ENCODE measurements around the gene PYGL. TPM values are rescaled to one million over a fixed set of nuclear protein-coding genes. Genes with fewer than 3 reads are reported as not detected.

PYGL gene
- total and polyA plus RNA-seq, 2 donors from 2014 or later: 12.3 to 40.3 TPM

DNA sequence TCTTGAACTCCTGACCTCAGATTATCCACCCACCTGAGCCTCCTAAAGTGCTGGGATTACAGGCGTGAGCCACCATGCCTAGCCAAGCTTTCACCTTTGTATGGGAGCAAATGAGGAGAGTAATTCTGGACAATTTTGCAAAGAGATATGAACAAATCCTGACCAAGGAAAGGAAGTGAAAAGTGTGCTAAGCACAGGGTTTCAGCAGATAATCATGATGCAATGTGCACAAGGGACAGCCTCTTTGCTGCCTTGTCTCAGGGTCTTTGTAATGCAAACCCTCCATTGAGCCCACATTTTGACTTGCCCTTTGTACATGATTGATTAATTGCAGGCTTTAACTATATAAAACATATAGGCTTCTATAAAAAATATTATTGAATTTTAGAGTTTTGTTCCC, 9.2 kb upstream of the PYGL start:
- intact Hi-C loops (cut with DNase I): no loop called here
- Histone ChIP-seq H3K4me3 (ENCODE audit: low read length in 3 of 3) (no peak overlapping the region), H3K27me3 (ENCODE audit: control insufficient read depth, insufficient read depth, low read length) (no peaks in the 10 kb centered on the region), H3K4me1 (ENCODE audit: control insufficient read depth in 2 of 3, insufficient read depth in 2 of 3, low read depth in 1 of 3, low read length in 3 of 3) (no peaks in the 10 kb centered on the region), H3K9ac (ENCODE audit: low read length in 3 of 3) (no peak overlapping the region), H3K27ac (ENCODE audit: low read depth in 2 of 2, low read length in 2 of 2) (no peak overlapping the region), H3K36me3 (ENCODE audit: control insufficient read depth in 2 of 3, insufficient read depth in 3 of 3, low read length in 3 of 3) (no peaks in the 10 kb centered on the region), H3K9me3 (ENCODE audit: control insufficient read depth in 2 of 3, insufficient read depth in 1 of 3, low read length in 3 of 3) (no peaks in the 10 kb centered on the region)
- TF ChIP-seq, protein P1, sequence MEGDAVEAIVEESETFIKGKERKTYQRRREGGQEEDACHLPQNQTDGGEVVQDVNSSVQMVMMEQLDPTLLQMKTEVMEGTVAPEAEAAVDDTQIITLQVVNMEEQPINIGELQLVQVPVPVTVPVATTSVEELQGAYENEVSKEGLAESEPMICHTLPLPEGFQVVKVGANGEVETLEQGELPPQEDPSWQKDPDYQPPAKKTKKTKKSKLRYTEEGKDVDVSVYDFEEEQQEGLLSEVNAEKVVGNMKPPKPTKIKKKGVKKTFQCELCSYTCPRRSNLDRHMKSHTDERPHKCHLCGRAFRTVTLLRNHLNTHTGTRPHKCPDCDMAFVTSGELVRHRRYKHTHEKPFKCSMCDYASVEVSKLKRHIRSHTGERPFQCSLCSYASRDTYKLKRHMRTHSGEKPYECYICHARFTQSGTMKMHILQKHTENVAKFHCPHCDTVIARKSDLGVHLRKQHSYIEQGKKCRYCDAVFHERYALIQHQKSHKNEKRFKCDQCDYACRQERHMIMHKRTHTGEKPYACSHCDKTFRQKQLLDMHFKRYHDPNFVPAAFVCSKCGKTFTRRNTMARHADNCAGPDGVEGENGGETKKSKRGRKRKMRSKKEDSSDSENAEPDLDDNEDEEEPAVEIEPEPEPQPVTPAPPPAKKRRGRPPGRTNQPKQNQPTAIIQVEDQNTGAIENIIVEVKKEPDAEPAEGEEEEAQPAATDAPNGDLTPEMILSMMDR (IDR thresholded peaks at IDR 0.05; ENCODE audit: borderline replicate concordance, extremely low read depth, insufficient read depth): no peak
- no peak for DNase-seq
- no peak for FAIRE-seq

GRCh38 chr14:50951032-50951431, 6.7 kb upstream of the PYGL start:
- H3K27ac ChIP-seq (ENCODE audit: low read depth in 2 of 2, low read length in 2 of 2): no peak overlapping the region
- no peaks in the 10 kb centered on the region for H3K4me1 ChIP-seq (ENCODE audit: control insufficient read depth in 2 of 3, insufficient read depth in 2 of 3, low read depth in 1 of 3, low read length in 3 of 3)
- no peak overlapping the region for H3K9ac ChIP-seq (ENCODE audit: low read length in 3 of 3)
- H3K27me3 ChIP-seq (ENCODE audit: control insufficient read depth, insufficient read depth, low read length): no peaks in the 10 kb centered on the region
- no peak overlapping the region for H3K4me3 ChIP-seq (ENCODE audit: low read length in 3 of 3)
- no peaks in the 10 kb centered on the region for H3K36me3 ChIP-seq (ENCODE audit: control insufficient read depth in 2 of 3, insufficient read depth in 3 of 3, low read length in 3 of 3)
- intact Hi-C loops (cut with DNase I): no loop called here
- TF ChIP-seq, protein P1 (IDR thresholded peaks at IDR 0.05; ENCODE audit: borderline replicate concordance, extremely low read depth, insufficient read depth): no peak
- no peak for DNase-seq
- no peaks in the 10 kb centered on the region for H3K9me3 ChIP-seq (ENCODE audit: control insufficient read depth in 2 of 3, insufficient read depth in 1 of 3, low read length in 3 of 3)
- no peak for FAIRE-seq

DNA sequence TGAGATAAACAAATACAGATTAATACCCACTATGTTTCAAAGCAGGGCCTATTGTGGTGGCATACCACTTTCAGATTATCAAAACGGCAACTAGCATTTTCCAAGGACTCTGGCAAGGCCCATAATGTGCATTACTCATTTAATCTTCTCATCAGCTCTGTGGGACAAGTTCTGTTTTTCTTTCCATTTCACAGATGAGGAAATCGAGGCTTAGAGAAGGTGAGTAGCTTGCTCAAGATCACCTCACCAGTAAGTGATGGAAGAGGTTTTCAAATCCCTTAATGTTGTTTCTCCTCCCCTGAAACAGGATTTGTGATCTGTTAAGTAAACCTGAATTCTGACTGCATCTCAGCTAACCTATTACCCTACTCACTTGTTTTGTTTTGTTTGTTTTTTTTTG, 3.9 kb upstream of the PYGL start:
- Histone ChIP-seq H3K27me3 (ENCODE audit: control insufficient read depth, insufficient read depth, low read length) (no peaks in the 10 kb centered on the region), H3K9ac (ENCODE audit: low read length in 3 of 3) (no peak overlapping the region), H3K4me1 (ENCODE audit: control insufficient read depth in 2 of 3, insufficient read depth in 2 of 3, low read depth in 1 of 3, low read length in 3 of 3) (peaks cover 0 to 3% (median 1%) of the 10 kb centered on the region in 3 donors), H3K36me3 (ENCODE audit: control insufficient read depth in 2 of 3, insufficient read depth in 3 of 3, low read length in 3 of 3) (no peaks in the 10 kb centered on the region), H3K9me3 (ENCODE audit: control insufficient read depth in 2 of 3, insufficient read depth in 1 of 3, low read length in 3 of 3) (no peaks in the 10 kb centered on the region), H3K27ac (ENCODE audit: low read depth in 2 of 2, low read length in 2 of 2) (no peak overlapping the region), H3K4me3 (ENCODE audit: low read length in 3 of 3) (no peak overlapping the region)
- intact Hi-C loops (cut with DNase I): no loop called here
- TF ChIP-seq, protein P1 (IDR thresholded peaks at IDR 0.05; ENCODE audit: borderline replicate concordance, extremely low read depth, insufficient read depth): no peak
- no peak for DNase-seq
- no peak for FAIRE-seq

- intact Hi-C loops (cut with DNase I): no loop called here
- Histone ChIP-seq H3K4me3 (ENCODE audit: low read length in 3 of 3) (no peak overlapping the region), H3K9me3 (ENCODE audit: control insufficient read depth in 2 of 3, insufficient read depth in 1 of 3, low read length in 3 of 3) (no peaks in the 10 kb centered on the region), H3K4me1 (ENCODE audit: control insufficient read depth in 2 of 3, insufficient read depth in 2 of 3, low read depth in 1 of 3, low read length in 3 of 3) (peaks cover 0 to 3% (median 3%) of the 10 kb centered on the region in 3 donors), H3K27me3 (ENCODE audit: control insufficient read depth, insufficient read depth, low read length) (no peaks in the 10 kb centered on the region), H3K9ac (ENCODE audit: low read length in 3 of 3) (no peak overlapping the region), H3K36me3 (ENCODE audit: control insufficient read depth in 2 of 3, insufficient read depth in 3 of 3, low read length in 3 of 3) (no peaks in the 10 kb centered on the region), H3K27ac (ENCODE audit: low read depth in 2 of 2, low read length in 2 of 2) (no peak overlapping the region)
- TF ChIP-seq, protein P1 (IDR thresholded peaks at IDR 0.05; ENCODE audit: borderline replicate concordance, extremely low read depth, insufficient read depth): no peak
- DNase-seq: peak in 2 of 5 donors; percentile 34 to 37
- no peak for FAIRE-seq
Measured at GRCh38 chr14:50947446-50947845, 3.2 kb upstream of the PYGL start.

All from kidney (tissue), 14 donors.